8988T (cell line): ENCODE measurements around the gene PTPRN2.

ENCODE experiments used
- DNase-seq: peaks from one replicate; pipeline ENCODE4 v3.0.0; 2011

The PTPRN2 gene

DNA sequence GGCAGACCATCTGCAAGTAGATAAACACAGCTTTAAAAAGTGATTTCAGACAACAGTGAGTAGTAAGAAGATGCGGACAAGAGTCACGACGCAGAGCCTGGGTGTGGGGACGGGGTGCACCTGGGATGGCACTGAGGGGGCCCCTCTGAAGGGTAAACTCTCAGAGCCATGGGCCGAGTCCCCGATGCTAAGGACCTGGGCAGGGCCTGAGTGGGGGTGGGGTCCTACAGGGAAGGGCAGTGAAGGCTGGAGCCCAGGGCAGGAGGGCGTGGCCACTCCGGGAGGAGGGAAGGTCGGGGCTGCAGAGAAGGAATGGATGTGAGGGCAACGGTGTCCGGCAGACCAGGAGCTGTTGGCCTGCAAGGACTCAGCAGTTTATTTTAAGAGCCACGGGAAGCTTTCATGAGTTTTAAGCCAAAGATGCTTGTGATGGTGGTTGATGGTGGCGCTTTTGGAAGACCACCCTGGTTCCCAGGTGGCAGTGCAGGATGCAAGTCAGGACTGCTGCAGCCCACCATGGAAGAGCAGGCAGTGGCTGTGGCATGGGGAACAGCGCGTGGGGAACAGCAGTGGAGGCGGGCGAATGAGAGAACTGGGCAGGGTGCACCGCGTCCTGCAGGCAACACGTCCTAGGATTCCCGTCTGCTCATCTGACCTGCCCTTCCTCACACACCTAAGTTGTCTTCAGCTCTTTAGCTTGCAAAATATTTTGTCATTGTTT lies 954.0 kb downstream of the PTPRN2 start:
- no peak for DNase-seq

DNA sequence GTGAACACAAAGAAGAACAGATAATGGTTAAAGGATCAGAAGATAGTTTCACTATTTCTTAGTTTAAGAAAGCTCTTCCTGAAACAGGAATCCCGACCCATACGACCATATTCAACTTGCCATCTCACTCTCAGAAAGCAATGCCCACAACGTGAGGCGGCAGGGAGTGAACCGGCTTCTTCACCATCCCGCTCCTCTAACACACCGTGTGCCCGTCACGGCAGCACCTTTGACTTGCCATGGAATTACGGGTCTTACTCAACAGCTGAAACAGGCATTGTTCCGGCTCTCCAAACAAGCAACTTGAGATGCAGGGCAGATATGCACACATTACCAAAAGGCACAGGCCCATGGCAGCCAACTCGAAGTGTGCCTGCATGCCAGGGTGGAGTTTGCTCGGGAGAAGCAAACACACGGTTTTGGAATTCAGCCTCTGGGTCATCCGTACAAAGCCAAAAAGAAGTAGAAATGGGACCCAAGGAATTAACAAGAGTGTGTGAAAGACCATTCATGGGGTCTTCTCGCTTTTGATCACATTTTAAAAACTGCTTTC lies 957.2 kb downstream of the PTPRN2 start:
- DNase-seq: no peak

DNA sequence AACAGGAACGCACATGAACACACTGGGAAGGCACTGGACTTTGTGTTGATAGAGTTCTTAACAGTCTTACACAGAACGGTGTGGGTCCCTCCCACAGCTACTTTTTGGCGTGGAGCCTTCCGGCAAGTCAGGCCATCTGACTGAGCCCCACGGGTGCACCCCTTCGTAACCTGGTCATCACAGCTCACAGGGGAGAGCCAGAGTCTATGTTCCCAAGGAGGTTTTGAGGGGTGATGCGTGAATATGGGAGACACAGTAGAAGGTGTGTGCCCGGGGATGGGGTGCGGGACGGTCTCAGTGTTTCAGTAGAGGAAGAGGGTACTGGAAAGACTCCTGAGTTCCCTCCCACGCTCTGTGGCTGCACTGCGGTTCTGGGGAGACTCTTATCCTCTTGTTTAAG lies 959.2 kb downstream of the PTPRN2 start:
- DNase-seq: no peak

DNA sequence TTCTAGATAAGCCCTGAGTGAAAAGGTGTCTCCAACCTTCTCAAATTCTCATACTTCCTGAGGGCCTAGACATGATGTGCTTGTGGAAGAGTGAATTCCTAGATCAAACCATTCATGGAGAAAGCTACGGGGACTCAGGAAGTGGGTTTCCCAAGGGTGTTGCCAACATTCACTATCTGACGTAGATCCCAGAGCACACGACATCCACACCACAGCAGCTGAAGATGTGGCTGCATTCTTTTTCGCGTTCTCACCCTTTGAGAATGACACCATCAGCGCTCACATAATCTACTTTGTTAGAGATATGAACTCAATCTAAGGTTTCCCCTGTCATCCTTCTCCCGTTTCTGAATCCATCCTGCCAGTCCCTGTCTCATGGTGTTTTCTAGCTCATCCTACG lies 960.0 kb downstream of the PTPRN2 start:
- DNase-seq: no peak

DNA sequence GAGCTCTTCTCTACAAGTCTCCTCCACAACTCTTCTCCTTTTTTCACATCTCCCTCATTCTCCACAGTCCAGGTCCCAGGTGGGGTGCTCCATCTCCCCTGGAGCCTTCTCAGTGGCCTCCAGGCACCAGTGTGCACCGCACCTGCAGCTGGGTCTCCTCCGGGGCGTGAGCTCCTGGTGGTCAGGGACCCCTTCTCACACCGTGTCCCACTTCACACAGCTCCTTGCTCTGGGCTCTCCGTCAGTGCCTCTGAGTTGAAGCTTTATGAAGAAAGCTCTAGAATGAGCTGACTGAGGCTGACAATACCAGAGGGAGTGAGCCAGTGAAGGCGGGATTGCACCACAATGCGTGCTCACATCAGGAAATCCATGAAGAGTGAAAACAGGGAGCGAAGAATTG lies 960.6 kb downstream of the PTPRN2 start:
- no peak for DNase-seq

DNA sequence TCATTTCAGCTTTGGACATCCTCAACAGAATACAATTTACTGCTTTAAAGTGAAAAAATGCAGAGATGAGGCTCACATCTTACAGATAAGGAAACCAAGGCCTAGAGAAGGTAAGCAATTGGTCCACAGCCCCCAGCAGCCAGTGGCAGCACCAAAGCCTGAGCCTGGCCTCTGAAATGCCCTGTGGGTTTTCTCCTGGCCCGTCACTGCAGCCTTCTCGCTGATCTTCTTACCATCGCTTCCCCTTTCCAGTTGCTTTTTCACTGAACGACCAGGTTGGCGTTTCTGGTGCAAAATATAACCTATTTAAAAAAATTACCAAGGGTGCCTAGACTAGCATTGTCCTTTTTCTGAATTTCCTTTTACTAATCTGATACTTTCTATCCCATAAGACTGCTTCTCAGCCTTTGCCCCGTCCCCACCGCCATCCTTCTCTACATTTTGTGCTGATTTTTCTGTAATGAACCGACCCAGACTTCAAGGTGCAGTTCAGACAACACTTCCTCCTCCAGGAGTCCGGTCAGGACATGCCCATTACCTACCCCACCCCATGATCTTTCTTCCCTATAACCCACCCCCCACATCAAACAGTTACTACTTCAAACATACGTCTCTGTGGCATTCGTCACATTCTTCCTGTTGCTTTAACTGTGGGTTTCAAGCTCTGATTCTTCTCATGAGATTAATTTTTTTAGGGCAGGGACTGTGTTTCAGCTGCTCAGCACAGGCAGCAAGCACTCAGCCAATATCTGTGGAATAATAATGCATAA lies 961.5 kb downstream of the PTPRN2 start:
- DNase-seq: no peak

DNA sequence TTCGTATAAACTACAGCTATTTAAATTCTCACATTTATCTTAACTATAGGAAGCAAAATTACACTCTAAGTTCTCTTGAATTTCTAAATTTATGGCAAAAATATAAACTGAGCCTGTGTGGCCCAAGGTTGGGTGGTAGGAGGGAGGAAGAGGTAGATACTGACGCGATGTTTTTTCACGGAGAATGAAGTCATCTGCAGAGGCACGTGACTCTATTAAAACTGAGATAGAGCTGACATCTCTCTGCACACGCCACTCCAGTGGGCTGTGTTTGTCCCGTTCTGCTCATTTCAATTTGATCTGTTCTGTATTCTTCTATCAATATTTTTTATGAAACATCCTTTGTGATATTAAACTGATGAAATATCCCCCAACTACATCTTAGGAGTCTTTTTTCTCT lies 964.1 kb downstream of the PTPRN2 start:
- no peak for DNase-seq

DNA sequence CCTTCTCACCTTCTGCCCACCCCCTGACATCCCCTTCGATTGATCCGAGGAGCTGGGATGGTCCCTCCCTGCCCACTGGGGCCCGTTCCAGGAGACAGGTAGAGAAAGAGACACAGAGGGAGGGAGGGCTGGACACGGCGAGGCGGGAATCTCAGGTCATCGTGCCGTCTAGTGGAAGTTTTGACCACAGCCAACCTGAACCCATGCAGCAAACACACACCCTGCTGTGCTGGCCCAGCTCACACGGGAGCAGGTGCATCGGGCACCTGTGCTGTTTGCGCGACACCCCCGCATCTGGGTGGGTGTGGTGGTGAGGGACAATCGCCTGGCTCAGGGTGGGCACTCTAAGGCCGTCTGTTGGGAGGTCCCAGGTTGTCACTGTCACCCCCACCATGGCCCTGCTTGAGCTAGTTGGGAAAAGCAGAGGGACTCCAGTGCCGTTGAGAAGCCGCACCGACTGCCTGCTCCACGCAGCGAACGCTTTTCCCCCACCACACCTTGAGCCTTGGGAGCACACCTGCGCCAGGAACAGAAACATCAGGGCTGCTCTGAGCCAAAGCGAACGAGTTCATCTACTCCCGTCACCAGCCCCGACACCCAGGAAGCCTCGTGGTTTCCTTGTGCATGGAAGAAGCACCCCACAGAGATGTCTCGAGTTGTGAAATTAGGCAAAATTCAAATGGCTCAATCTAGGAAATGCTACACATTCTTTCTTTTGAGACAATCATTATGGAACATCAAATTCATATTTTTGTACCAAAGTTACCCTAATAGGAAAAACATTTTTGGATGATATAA lies 965.0 kb downstream of the PTPRN2 start:
- no peak for DNase-seq

DNA sequence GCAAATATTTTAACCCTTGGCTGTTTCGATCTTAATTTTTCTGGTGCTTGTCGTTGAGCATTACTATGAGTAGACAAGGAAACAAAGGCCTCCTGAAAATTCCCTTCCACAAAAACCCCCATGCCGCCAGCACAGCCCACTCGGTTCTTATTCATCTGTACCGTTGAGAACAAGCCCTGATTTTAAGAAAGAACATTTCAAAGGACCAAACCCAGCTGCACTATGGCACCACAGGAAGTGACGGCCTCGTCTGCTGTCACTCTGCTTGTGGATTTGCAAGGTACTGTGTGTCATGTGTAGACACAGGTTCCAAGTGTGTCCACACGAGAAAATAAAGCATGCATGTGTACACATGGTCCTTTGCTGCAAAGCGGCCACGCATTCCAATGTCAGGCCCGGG lies 965.6 kb downstream of the PTPRN2 start:
- DNase-seq: no peak

DNA sequence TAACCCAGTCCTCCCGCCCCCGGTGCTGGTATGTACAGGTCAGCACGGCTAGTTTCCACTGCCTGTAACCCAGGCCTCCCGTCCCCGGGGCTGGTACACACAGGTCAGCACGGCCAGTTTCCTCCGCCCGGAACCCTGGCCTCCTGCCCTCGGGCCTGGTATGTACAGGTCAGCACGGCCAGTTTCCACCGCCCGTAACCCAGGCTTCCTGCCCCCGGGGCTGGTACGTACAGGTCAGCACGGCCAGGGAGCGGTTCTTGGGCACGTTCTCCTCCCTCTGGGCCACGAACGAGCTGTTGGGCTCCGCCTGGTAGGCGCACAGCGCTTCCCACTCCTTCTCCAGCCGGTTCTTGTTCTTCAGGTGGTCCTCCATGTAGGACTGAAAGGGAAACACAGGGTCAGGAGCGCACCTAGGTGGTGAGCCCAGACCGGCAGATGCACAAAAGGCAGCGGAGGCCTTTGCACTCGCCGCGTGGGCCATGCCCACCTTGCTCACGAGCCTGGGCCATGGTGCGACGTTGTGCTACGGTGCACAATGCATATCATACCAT lies 966.4 kb downstream of the PTPRN2 start:
- no peak for DNase-seq

DNA sequence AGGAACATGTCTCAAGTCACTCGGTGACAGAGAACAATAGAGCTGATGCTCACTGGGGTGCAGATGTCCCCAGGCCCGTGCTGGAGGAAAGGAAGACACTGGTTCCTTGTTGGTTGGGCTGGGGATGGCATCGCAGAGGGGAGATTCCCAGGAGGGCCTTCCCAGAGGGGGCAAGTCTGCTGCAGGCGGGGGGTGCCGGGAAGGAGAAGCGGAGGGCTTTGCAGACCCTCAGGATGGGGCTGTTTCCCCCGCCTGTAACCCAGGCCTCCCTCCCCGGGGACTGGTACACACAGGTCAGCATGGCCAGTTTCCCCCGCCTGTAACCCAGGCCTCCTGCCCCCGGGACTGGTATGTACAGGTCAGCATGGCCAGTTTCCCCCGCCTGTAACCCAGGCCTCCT lies 967.0 kb downstream of the PTPRN2 start:
- DNase-seq: no peak

DNA sequence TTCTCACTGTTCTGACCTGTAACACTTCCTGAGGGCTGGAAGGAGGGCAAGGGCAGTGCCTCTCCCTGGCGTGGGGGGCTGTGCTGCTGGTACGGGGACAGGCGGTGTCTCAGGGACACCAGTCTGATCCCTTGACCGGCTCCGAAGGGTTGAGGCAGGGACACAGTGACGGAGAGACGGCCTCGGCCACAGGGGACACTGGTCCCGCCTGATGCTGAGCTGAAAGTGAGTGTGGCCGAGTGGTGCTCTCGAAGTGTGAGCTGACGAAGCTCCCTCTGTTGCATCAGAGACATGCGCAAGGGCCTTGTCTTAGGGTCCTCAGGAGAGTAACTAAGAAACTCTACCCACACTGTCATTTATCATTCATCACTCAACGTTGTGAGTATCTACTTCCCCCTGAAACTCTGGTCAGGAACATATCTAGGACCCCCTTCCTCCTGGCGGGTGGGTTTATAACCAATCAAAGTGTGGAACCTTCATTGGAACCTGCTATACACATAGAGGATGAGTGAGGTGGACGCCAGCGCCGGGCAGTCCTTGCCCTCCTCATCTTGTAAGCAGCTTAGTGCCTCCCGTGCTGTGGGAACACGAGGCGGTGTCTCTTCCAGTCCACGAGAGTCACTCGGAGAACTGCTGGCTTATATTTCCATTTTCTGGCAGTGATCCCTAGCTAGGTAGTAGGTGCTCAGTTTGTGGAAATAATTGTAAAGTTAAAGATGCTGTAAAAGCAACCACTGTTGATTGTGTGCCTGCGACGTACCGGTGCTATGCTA lies 967.7 kb downstream of the PTPRN2 start:
- no peak for DNase-seq

DNA sequence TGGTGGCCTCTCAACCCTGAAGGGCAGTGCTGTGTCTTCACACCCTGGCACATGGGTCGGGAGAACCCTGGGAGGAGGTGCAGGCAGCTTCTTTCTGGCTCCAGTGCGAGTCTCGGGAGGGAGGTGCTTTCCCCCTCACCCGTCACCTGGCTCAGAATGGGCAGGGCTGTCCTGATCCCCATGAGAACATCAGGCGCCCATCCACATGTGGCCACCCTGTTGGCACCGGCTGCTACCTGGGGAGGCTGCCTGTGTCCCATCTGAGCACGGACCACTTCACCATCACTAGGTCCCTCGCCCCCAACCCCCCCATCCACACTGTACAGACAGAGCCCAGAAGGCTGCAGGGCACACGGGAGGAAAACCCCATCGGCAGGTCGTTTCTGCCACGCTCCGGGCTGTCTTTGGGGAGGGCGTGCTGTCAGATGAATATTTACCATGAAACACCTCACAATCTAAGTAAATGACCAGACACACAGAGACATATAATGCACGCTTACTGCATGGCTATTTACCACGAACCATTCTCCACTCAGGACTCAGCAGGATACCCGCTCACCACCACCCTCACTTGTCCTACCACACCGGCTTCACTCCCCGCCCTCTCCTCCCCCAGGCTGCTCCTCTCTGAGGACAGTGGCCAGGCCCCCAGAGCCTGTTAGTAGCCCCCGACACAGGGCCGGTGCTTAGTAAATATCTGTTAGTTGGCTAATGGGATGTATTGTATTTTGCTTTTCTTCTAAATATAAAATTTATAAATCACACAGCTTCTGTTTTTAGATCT lies 968.6 kb downstream of the PTPRN2 start:
- DNase-seq: no peak

DNA sequence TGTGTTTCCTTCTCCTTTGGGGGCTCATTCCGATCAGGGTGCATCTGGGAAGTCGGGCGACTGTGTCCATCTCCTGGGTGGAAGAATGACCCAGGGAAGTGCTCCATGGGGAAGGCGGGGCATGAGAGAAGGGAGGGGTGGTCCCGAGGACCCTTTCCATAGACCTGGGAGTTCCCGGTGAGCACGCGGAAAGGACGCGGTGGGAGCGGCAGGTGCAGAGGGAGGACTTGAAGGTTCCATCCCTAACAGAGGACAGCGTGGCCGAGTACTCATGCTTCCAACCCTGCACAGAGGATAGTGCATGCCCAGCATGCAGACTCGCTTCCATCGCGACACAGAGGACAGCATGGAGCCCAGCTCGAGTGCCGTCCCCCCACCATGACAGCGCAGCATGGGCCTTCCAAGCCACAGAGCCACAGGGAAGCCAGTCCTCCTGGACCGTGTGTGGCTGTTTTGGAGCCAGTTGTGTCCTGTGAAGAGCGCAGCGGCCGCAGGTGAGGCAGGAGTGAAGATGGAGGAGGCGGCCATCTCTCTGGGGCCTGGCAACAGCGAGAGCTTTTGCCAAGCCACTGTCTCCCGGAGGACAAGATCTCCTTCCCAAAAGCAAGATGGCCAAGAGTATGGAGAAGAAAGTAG lies 969.4 kb downstream of the PTPRN2 start:
- DNase-seq: no peak

DNA sequence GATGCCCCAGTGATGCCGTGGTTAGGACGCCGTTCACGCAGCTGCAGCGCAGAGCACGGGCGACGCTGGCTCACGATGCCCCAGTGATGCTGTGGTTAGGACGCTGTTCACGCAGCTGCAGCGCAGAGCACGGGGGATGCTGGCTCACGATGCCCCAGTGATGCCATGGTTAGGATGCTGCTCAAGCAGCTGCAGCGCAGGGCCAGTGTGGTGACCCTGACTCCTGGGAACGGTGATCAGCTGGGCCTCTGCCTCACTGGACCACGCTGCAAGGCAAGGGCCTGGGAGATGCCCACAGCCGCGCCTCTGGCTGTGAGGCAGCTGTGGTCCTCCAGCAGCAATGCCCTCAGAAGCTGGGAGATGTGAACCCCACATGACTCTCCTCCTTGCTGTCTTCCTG lies 970.2 kb downstream of the PTPRN2 start:
- no peak for DNase-seq

DNA sequence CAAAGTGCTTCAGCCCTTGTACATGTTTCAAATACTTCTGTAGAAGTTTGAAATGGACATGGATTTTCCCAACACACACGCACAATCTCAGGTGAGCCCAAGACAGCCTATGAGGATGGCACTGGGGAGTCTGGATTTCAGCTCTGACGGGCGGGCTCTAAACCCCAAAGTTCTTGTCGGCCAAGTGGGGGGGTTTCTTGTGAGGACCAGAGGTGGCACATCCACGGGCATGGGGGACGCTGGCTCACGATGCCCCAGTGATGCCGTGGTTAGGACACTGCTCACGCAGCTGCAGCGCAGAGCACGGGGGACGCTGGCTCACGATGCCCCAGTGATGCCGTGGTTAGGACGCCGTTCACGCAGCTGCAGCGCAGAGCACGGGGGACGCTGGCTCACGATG lies 970.7 kb downstream of the PTPRN2 start:
- no peak for DNase-seq

DNA sequence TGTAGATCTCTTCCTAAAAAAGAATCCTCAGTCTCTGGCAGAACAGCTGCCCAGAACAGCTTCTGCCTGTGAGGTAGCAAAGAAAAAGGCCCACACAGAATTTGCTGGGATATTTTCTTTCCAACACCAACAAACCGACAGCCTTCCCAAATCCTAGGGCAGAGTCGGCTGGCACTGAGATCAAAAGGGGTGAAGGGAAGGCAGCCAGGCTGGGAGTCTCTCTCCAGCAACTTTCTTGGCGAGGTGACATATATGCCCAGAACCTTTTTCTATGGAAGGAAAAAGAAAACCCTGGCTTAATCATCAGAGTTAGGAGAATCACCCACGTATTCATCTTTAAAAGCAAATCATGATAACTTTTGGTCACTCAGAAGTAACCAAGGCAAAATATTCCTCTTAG lies 971.2 kb downstream of the PTPRN2 start:
- DNase-seq: no peak

DNA sequence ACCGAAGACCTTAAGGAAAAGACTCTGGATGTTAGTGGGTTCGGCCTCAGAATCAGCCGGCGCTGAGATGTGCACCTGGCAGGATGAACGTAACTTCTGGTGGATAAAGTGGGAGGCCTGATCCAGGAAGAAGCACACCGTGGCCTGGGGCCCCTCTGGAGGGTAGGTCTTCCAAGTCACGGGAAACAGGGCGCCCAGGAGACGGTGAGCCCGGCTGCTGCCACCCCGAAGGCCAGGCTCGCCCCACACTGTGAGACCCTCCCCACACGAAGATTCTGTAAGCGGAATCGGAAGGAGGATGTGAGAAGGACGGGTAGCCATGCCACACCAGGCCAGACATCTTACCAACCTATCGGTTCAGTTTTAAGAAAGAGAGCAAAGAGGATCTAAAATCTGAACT lies 971.8 kb downstream of the PTPRN2 start:
- no peak for DNase-seq

DNA sequence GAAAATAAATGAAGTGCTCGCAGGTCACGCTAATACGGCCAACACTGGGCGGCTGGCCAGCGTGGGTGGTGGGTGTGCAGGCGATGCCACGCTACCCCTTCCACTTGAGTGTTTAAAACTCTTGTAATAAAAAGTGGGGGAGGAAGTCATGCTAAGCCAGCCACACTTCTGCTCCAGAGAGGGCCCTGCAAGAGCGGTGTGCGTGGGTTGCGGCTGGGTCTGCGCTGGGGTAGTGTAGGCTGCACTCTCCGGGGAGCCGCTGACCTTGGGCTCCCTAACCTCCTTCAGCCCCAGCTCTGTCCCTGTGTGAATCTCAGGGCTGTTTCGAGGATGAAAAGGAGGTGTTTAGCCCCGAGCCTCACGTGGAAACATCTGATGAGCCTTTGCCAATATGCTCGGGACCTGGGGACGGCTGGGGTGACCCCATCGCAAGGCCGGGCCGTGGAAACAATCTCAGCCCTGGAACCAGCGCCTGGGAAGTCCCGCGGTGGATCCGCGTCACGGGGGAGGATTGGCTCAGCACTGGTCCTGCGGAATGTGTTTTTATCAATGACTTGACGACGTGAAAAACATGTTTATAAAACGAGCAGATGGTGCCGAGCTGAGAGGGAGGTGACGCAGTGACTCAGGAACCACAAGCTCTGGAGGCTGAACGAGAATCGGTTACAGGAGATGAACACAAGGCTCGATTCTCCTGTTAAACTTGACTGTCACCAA lies 972.4 kb downstream of the PTPRN2 start:
- DNase-seq: no peak

DNA sequence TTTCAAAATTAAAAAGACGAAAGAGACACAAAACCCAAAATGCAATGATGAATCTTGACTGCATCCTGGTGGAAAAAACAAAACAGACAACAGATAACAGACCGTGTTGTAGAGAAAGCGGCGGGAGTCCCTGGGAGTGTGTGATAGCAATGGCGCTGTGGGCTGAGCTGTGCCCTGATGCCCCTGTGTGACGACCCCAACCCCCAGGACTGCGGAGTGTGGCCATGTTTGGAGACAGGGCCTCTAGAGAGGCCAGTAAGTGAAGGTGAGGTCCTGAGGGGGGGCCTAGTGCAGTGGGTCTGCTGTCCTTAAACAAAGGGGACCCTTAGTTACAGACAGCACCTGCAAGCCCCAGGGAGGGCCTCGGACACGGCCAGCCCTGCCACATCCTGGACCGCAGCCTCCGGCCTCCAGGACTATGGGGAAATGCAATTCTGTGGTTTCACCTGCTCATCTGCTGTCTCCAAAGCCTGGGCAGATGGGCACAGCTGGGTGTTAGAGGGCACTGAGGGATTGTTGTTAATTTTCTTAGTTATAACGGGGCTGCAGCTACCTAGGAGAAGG lies 973.1 kb downstream of the PTPRN2 start:
- no peak for DNase-seq
